K562 (cell line): ENCODE measurements around the gene DCPS. TPM values are rescaled to one million over a fixed set of nuclear protein-coding genes. Genes with fewer than 3 reads are reported as not detected.

ENCODE experiments used
- ARID1B ChIP-seq: fragments of 450-650 bp; IDR thresholded peaks from 2 replicates; pipeline ENCODE4 v1.6.1; 2016; ENCODE audit warnings: antibody characterized with exemption, mild to moderate bottlenecking, inconsistent platforms
- CREB3 ChIP-seq: fragments of 450-650 bp; conservative IDR thresholded peaks from 2 replicates; pipeline ENCODE4 v1.6.1; 2016; ENCODE audit warnings: missing genetic modification characterization, low read depth, mild to moderate bottlenecking, missing compliant biosample characterization, moderate library complexity
- CTBP1 ChIP-seq: fragments of 450-650 bp; IDR thresholded peaks from 2 replicates; pipeline ENCODE4 v1.6.1; 2016; ENCODE audit warnings: borderline replicate concordance
- DPF2 ChIP-seq: fragments of 450-650 bp; IDR thresholded peaks from 2 replicates; pipeline ENCODE4 v1.6.1; 2016
- MEIS2 ChIP-seq: fragments of 450-650 bp; IDR thresholded peaks from 2 replicates; pipeline ENCODE4 v1.6.1; 2014; ENCODE audit warnings: mild to moderate bottlenecking; ENCODE audit not compliant: partially characterized antibody
- MYBL2 ChIP-seq, 2 experiments: fragments of 450-650 bp in 1 of 2; sonication (generic) in 1 of 2; formaldehyde crosslinking in 1 of 2; IDR thresholded peaks; 2 replicates each; pipeline versions ENCODE4 v1.6.1 to v1.8.1; 2017 to 2022; ENCODE audit warnings: borderline replicate concordance in 1 of 2, inconsistent platforms in 1 of 2, low read depth in 1 of 2, mild to moderate bottlenecking in 1 of 2, missing genetic modification reagents in 1 of 2, moderate library complexity in 1 of 2
- RBFOX2 ChIP-seq: fragments of 200-400 bp; formaldehyde crosslinking; IDR thresholded peaks from 2 replicates; pipeline ENCODE4 v1.6.1; 2017; ENCODE audit warnings: low read depth, mild to moderate bottlenecking, low read length, moderate library complexity
- ZBTB33 ChIP-seq: sonication (generic); formaldehyde crosslinking; IDR thresholded peaks from 2 replicates; pipeline ENCODE4 v1.8.1; 2023; ENCODE audit warnings: mild to moderate bottlenecking, missing genetic modification reagents
- ZNF316 ChIP-seq: fragments of 450-650 bp; IDR thresholded peaks from 2 replicates; pipeline ENCODE4 v1.6.1; 2016
- ZNF764 ChIP-seq: fragments of 250-450 bp; sonication (Bioruptor Pico); IDR thresholded peaks from 2 replicates; pipeline ENCODE4 v1.4.0; 2020; ENCODE audit warnings: low read depth, mild to moderate bottlenecking, moderate library complexity
- polyA plus RNA-seq, 8 experiments: library from polyadenylated mRNA; depleted of rRNA in 4 of 8; stranded (reverse) in 5 of 8; unstranded in 3 of 8; fragments of >200 nt; fragmentation: Nextera tagmentation in 2 of 8; fragmentation: Illumina TruSeq in 1 of 8; extraction: Ambion mirVana in 2 of 8; extraction: Trizol in 1 of 8; gene quantifications; 2 replicates each; pipeline versions ENCODE4 v1.2.1 to v1.2.3, GENCODE V29; 2011 to 2014; ENCODE audit warnings: inconsistent platforms in 1 of 8, missing spikeins in 1 of 8
- total RNA-seq, 7 experiments: library from RNA; depleted of rRNA in 6 of 7; stranded (reverse); fragments of >200 nt in 6 of 7; fragmentation: Illumina TruSeq in 2 of 7; extraction: Trizol in 2 of 7; gene quantifications; 2 replicates each; pipeline versions ENCODE4 v1.2.1 to v1.2.3, GENCODE V29; 2011 to 2021; ENCODE audit warnings: low replicate concordance in 1 of 7
- TF ChIP-seq, protein P1 (sequence below), 2 experiments: IDR thresholded peaks in 1 of 2; conservative IDR thresholded peaks in 1 of 2; 2 replicates each; pipeline ENCODE4 v1.6.1; 2016; ENCODE audit warnings: low read depth in 2 of 2, mild to moderate bottlenecking in 1 of 2, missing compliant biosample characterization in 1 of 2, missing genetic modification characterization in 1 of 2, moderate library complexity in 1 of 2
- TF ChIP-seq, protein P2 (sequence below): sonication (generic); formaldehyde crosslinking; IDR thresholded peaks from 2 replicates; pipeline ENCODE4 v1.8.0; 2022; ENCODE audit warnings: mild to moderate bottlenecking, missing genetic modification reagents
- TF ChIP-seq, protein P3 (sequence below): fragments of 450-650 bp; IDR thresholded peaks from 2 replicates; pipeline ENCODE4 v1.6.1; 2016; ENCODE audit warnings: borderline replicate concordance

The DCPS gene
- total and polyA plus RNA-seq, 9 of the 15 experiments (the other 6 are each of a cell fraction or from before 2014, with no cell fraction given): 8.7 to 38.1 (median 17.9) TPM

DNA sequence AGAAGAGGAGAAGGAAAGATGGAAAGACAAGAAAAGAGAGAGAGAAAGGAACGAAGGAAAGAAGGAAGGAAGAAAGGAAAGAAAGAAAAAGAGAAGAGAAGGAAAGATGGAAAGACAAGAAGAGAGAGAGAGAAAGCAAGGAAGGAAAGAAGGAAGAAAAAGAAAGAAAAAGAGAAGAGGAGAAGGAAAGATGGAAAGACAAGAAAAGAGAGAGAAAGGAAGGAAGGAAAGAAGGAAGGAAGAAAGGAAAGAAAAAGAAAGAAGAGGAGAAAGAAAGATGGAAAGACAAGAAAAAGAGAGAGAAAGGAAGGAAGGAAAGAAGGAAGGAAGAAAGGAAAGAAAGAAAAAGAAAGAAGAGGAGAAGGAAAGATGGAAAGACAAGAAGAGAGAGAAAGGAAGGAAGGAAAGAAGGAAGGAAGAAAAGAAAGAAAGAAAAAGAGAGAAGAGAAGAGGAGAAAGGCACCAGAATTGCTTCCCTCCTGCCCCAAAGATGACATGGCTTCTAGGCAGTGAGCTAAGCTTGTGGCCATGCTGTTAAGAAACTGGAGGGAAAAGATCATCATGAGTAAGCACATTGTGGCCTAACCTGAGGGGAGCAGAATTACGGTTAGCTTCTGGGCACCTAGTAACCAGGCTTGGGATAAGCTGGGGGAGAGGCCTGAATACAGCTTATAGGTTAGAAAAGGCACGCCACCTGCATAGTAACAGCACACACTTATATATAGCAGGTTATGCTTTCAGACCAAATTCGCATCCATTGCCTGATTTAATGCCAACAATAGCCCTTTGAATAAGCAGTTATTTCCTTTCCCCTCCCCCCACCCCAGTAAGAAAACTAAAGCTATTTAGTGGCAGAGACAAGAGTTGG lies 49.3 kb downstream of the DCPS start (continued):
- TF ChIP-seq MYBL2 (IDR thresholded peaks at IDR 0.05; ENCODE audit: low read depth): no peak
- no peak for TF ChIP-seq MYBL2 (CRISPR knock-in tag; IDR thresholded peaks at IDR 0.05; ENCODE audit: borderline replicate concordance)
- TF ChIP-seq ZBTB33 (CRISPR knock-in tag): no peak
- no peak for TF ChIP-seq ZNF764 (CRISPR knock-in tag)
- TF ChIP-seq, protein P1, sequence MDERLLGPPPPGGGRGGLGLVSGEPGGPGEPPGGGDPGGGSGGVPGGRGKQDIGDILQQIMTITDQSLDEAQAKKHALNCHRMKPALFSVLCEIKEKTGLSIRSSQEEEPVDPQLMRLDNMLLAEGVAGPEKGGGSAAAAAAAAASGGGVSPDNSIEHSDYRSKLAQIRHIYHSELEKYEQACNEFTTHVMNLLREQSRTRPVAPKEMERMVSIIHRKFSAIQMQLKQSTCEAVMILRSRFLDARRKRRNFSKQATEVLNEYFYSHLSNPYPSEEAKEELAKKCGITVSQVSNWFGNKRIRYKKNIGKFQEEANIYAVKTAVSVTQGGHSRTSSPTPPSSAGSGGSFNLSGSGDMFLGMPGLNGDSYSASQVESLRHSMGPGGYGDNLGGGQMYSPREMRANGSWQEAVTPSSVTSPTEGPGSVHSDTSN (CRISPR knock-in tag; IDR thresholded peaks at IDR 0.05; ENCODE audit: low read depth): no peak
- TF ChIP-seq, protein P1 (tag; conservative IDR thresholded peaks at IDR 0.05; ENCODE audit: low read depth): no peak
- peak; percentile 73 for TF ChIP-seq ARID1B
- TF ChIP-seq RBFOX2: no peak
- peak; percentile 53; the same call in 1 of the 2 replicates for TF ChIP-seq CTBP1
- TF ChIP-seq DPF2: peak; percentile 90
- peak; percentile 99 for TF ChIP-seq ZNF316
- TF ChIP-seq, protein P2, sequence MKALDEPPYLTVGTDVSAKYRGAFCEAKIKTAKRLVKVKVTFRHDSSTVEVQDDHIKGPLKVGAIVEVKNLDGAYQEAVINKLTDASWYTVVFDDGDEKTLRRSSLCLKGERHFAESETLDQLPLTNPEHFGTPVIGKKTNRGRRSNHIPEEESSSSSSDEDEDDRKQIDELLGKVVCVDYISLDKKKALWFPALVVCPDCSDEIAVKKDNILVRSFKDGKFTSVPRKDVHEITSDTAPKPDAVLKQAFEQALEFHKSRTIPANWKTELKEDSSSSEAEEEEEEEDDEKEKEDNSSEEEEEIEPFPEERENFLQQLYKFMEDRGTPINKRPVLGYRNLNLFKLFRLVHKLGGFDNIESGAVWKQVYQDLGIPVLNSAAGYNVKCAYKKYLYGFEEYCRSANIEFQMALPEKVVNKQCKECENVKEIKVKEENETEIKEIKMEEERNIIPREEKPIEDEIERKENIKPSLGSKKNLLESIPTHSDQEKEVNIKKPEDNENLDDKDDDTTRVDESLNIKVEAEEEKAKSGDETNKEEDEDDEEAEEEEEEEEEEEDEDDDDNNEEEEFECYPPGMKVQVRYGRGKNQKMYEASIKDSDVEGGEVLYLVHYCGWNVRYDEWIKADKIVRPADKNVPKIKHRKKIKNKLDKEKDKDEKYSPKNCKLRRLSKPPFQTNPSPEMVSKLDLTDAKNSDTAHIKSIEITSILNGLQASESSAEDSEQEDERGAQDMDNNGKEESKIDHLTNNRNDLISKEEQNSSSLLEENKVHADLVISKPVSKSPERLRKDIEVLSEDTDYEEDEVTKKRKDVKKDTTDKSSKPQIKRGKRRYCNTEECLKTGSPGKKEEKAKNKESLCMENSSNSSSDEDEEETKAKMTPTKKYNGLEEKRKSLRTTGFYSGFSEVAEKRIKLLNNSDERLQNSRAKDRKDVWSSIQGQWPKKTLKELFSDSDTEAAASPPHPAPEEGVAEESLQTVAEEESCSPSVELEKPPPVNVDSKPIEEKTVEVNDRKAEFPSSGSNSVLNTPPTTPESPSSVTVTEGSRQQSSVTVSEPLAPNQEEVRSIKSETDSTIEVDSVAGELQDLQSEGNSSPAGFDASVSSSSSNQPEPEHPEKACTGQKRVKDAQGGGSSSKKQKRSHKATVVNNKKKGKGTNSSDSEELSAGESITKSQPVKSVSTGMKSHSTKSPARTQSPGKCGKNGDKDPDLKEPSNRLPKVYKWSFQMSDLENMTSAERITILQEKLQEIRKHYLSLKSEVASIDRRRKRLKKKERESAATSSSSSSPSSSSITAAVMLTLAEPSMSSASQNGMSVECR (CRISPR knock-in tag): no peak
- TF ChIP-seq MEIS2: no peak
- TF ChIP-seq CREB3 (tag): peak; percentile 62; the same call in 1 of the 2 replicates
- TF ChIP-seq, protein P3, sequence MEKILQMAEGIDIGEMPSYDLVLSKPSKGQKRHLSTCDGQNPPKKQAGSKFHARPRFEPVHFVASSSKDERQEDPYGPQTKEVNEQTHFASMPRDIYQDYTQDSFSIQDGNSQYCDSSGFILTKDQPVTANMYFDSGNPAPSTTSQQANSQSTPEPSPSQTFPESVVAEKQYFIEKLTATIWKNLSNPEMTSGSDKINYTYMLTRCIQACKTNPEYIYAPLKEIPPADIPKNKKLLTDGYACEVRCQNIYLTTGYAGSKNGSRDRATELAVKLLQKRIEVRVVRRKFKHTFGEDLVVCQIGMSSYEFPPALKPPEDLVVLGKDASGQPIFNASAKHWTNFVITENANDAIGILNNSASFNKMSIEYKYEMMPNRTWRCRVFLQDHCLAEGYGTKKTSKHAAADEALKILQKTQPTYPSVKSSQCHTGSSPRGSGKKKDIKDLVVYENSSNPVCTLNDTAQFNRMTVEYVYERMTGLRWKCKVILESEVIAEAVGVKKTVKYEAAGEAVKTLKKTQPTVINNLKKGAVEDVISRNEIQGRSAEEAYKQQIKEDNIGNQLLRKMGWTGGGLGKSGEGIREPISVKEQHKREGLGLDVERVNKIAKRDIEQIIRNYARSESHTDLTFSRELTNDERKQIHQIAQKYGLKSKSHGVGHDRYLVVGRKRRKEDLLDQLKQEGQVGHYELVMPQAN: peak; percentile 82
